SU-DHL-6 (cell line): ENCODE results near the gene RALGDS.

Experiments used
- CTCF ChIP-seq: fragments of 200-600 bp; sonication (generic); IDR thresholded peaks from one replicate; pipeline ENCODE4 v1.5.1; 2017; ENCODE audit warnings: antibody characterized with exemption, mild to moderate bottlenecking, low read length, moderate library complexity; ENCODE audit not compliant: insufficient read depth, poor library complexity, severe bottlenecking
- EZH2phosphoT487 ChIP-seq: fragments of 200-600 bp; sonication (generic), shearing (Covaris generic); conservative IDR thresholded peaks from 2 replicates; pipeline ENCODE4 v1.6.1; 2018; ENCODE audit warnings: mild to moderate bottlenecking, antibody characterized with exemption, low read length, moderate library complexity, mixed read lengths

- TF ChIP-seq CTCF: no peak
- no peak for TF ChIP-seq EZH2phosphoT487
Observed at GRCh38 chr9:133108794-133109641, 12.0 kb downstream of the RALGDS start.
